ENCODE data around the gene PP2D1.
"Not testable (repeated sequence)": the region's sequence is repeated elsewhere in the genome, so short reads cannot be mapped to it uniquely, and the experiment has no call there.

PP2D1 gene

GRCh38 chr3:20047976-20048883 lies 36.2 kb upstream of the PP2D1 start:
- H3K27ac ChIP-seq: no peak overlapping the region
- TF ChIP-seq CTCF (IDR thresholded peaks at IDR 0.05; ENCODE audit: low read depth, low read length, missing control alignments): no peak
- DNase-seq: no peak
- in situ Hi-C loops (cut with HindIII; ENCODE audit: low pct_ligation_motif_present, low sequenced_read_pairs): no loop called here
- H3K4me3 ChIP-seq (ENCODE audit: low read depth, low read length): no peak overlapping the region
- H3K36me3 ChIP-seq (replicated peaks): no peaks in the 10 kb centered on the region
- no peaks in the 10 kb centered on the region for H3K27me3 ChIP-seq (replicated peaks)

- H3K27ac ChIP-seq: no peak overlapping the region
- no peak overlapping the region for H3K4me3 ChIP-seq (ENCODE audit: low read depth, low read length)
- no peaks in the 10 kb centered on the region for H3K27me3 ChIP-seq (replicated peaks)
- DNase-seq: no peak
- in situ Hi-C loops (cut with HindIII; ENCODE audit: low pct_ligation_motif_present, low sequenced_read_pairs): no loop called here
- H3K36me3 ChIP-seq (replicated peaks): no peaks in the 10 kb centered on the region
- no peak for TF ChIP-seq CTCF (IDR thresholded peaks at IDR 0.05; ENCODE audit: low read depth, low read length, missing control alignments)
These were observed 35.3 kb upstream of the PP2D1 start for GRCh38 chr3:20047341-20047779.

DNA sequence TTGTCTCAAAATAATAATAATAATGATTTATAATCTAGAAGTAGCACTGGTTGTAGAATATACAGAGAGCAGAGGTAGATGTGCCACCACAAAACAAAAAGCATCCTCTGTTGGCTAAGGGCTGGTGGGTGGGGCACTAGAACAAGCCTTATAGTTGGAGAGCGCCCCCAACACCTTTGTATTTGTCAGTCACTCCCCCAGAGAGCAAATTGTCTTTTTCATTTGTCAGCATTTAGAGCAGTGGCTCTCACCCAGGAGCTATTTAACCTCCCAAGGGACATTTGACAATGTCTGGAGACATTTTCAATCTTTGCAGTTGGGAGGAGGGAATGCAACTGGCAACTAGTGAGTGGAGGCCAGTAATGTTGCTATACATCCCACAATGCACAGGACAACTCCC lies 34.5 kb upstream of the PP2D1 start:
- Histone ChIP-seq H3K27ac (no peak overlapping the region), H3K27me3 (replicated peaks) (no peaks in the 10 kb centered on the region), H3K4me3 (ENCODE audit: low read depth, low read length) (no peak overlapping the region), H3K36me3 (replicated peaks) (no peaks in the 10 kb centered on the region)
- no peak for DNase-seq
- TF ChIP-seq CTCF (IDR thresholded peaks at IDR 0.05; ENCODE audit: low read depth, low read length, missing control alignments): no peak
- in situ Hi-C loops (cut with HindIII; ENCODE audit: low pct_ligation_motif_present, low sequenced_read_pairs): no loop called here

GRCh38 chr3:20045141-20045540 lies 33.1 kb upstream of the PP2D1 start:
- in situ Hi-C loops (cut with HindIII; ENCODE audit: low pct_ligation_motif_present, low sequenced_read_pairs); H3K27me3 ChIP-seq (replicated peaks); H3K4me3 ChIP-seq (ENCODE audit: low read depth, low read length); H3K27ac ChIP-seq; DNase-seq; H3K36me3 ChIP-seq (replicated peaks): not testable (repeated sequence)

DNA sequence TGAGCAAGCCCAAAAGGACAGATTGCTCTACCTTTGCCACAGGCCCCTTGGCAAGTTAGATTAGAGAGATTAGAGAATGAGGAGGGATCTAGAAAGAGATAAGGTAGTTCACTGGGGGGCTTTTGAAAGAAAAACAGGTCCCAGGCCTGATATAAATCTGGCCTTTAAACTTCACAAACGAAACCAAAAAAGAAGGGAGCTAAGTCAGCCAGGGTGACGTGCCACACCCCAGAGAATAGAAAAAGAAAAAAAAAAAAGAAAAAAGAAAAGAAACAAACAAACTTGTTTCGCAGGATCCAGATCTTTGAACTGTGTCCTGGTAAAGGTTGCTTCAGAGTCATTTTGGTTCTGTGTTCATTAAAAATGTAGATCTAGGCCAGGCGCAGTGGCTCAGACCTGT lies 31.8 kb upstream of the PP2D1 start:
- in situ Hi-C loops (cut with HindIII; ENCODE audit: low pct_ligation_motif_present, low sequenced_read_pairs): no loop called here
- no peak for TF ChIP-seq CTCF (IDR thresholded peaks at IDR 0.05; ENCODE audit: low read depth, low read length, missing control alignments)
- no peak overlapping the region for H3K27ac ChIP-seq
- H3K4me3 ChIP-seq (ENCODE audit: low read depth, low read length): no peak overlapping the region
- H3K27me3 ChIP-seq (replicated peaks): no peaks in the 10 kb centered on the region
- H3K36me3 ChIP-seq (replicated peaks): no peaks in the 10 kb centered on the region
- DNase-seq: no peak

DNA sequence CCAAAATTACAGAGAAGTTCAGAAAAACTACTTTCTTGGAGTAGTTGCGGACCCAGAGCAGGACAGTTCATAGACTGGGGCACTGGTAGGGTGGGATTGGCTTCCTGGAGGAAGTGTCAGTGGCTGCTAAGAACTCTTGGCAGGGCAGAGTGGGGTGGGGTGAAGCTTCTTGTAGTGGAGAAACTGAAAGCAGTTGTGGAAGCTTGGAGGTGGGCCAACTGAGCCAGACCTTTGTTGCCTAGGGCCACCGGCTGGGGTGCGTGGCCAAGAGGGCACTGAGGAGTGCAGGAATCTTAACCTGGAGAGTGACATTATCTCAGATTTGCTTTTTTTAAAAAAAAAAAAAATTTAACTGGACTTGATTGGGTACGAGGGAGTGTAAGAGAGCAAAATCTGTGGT lies 31.3 kb upstream of the PP2D1 start:
- DNase-seq: peak; percentile 17
- Histone ChIP-seq H3K27ac (no peak overlapping the region), H3K4me3 (ENCODE audit: low read depth, low read length) (no peak overlapping the region), H3K27me3 (replicated peaks) (no peaks in the 10 kb centered on the region), H3K36me3 (replicated peaks) (no peaks in the 10 kb centered on the region)
- TF ChIP-seq CTCF (IDR thresholded peaks at IDR 0.05; ENCODE audit: low read depth, low read length, missing control alignments): no peak
- in situ Hi-C loops (cut with HindIII; ENCODE audit: low pct_ligation_motif_present, low sequenced_read_pairs): no loop called here
